Measurements from ENCODE around the gene SLC12A8.

The SLC12A8 gene

DNA sequence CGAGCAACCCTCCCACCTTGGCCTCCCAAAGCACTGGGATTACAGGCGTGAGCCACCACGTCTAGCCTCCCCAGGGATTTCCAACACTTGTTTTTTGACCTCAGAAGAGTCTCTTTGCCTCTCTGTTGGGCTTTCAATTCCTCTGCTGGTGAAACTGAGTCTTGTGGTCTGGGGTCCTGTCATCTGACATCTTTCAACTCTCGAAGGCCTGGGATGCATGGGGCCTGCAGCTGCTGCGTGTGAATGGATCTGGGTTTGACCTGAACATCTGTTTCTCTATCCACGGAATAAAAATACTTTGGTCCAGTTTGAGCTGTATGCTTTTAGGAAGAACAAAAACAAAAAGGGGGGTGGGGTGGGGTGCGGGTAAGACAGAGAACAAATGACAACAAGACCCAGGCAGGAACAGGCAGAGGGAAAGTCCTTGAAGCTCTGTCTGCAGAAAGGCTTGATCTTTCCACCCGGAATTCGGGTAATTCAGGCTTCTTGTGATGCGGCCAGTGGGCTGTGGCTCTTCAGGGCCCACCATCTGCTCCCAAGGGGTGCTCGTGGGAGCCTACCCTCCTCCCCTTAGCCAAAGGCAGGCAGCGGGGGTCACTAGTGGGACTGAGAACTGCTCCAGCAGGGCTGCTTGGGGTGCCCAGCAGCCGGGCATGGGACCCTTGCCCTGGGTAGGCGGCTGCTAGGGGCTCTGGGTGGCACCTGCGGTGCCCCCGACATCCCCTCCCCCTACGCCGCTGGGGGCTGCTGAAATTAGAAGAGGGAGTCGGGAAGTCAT, 71.5 kb downstream of the SLC12A8 start:
- DNase-seq: no peak
- Histone ChIP-seq H3K9me3 (no peaks in the 10 kb centered on the region), H3K27me3 (no peaks in the 10 kb centered on the region), H3K4me1 (no peaks in the 10 kb centered on the region), H3K36me3 (no peaks in the 10 kb centered on the region), H3K4me3 (ENCODE audit: low read depth, low read length) (no peak overlapping the region)
- no peak for TF ChIP-seq CTCF (IDR thresholded peaks at IDR 0.05; ENCODE audit: low read depth, low read length)

DNA sequence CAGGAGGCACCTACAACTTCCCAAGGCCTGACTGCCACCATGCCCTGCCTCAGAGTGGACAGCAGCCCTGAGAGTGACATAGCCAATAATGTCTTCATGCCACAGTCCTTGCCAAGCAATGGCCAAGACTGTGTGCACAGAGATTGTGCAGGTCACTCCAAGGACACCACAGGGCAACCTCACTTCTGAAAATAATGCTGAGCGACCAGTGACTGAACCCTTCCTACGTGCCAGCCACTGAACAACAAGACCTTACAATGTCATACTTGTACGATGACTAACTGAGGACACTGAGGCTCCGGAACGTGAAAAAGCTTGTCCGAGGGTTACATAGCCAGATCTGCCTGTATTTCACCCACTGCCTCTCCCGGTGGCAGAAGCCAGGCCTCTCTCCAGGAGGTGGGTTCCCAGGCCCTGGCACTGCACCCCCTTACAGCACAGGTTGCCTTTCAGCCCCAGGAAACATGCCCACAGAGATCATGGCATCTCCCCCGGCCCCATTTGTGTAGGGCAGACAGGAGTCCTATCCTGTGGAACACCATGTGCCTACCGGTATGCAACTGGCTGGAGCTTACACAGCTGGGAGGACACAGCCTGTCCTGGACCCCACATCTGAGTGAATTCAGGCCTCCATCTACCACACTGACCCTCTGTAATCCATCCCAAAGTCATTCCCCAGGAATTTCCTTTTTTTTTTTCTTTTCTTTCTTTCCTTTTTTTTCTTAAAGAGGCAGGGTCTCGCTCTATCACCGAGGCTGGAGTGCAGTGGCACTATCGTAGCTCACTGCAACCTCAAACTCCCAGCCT, 72.3 kb downstream of the SLC12A8 start:
- no peak for TF ChIP-seq CTCF (IDR thresholded peaks at IDR 0.05; ENCODE audit: low read depth, low read length)
- H3K36me3 ChIP-seq: no peaks in the 10 kb centered on the region
- H3K4me3 ChIP-seq (ENCODE audit: low read depth, low read length): no peak overlapping the region
- H3K9me3 ChIP-seq: no peaks in the 10 kb centered on the region
- no peak for DNase-seq
- no peaks in the 10 kb centered on the region for H3K27me3 ChIP-seq
- H3K4me1 ChIP-seq: no peaks in the 10 kb centered on the region

DNA sequence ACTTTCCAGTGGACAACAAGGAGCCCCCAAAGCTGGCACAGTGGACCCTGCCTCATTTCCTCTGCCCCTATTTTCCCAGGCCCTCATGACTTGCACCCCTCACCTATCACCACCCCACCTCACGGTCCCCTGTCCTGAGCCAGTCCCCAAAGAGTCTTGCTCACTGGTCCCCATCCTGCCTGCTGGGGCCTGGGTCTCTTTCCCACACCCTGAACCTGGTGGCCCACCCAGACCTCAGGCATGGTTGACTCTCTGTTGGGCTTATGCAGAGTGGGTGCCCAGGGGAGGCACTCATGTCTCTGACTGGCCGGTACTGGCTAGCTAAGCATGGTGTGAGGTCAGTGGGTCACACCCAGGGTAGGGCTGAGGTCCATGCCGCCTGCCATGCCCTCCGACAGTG, 73.2 kb downstream of the SLC12A8 start:
- no peak for DNase-seq
- TF ChIP-seq CTCF (IDR thresholded peaks at IDR 0.05; ENCODE audit: low read depth, low read length): no peak
- Histone ChIP-seq H3K27me3 (no peaks in the 10 kb centered on the region), H3K4me3 (ENCODE audit: low read depth, low read length) (no peak overlapping the region), H3K36me3 (no peaks in the 10 kb centered on the region), H3K9me3 (no peaks in the 10 kb centered on the region), H3K4me1 (no peaks in the 10 kb centered on the region)

DNA sequence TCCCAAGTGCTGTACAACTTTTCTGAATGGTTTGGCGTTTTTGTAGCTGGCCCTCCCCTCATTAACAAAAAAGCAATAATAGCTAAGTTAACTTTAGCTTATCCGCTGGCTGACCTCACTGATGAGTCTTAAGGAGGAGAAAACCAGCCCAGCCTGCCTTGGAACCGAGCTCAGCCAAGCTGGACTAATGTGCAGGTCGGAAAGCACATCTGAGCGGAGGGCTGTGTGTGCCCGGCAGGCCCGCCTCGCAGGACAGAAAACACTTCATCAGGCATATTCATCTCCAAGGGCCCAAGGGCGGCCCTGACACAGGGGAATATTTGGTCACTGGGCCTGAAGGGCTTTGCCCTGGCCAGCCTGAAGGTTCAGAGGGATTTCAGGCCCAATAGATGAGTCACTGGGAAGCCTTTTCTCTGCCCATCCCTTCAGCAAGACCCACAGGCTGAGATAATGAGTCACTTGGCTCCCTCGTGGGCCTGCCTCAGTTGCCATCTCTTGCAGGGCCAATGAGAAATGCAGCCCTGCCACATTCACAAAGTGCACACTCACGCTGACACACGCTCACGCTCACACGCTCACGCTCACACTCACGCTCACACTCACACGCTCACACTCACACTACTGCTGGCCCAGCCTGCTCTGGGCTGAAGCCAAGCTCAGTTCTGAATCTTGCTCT, 75.1 kb downstream of the SLC12A8 start:
- no peak for TF ChIP-seq CTCF (IDR thresholded peaks at IDR 0.05; ENCODE audit: low read depth, low read length)
- Histone ChIP-seq H3K4me1 (no peaks in the 10 kb centered on the region), H3K36me3 (no peaks in the 10 kb centered on the region), H3K4me3 (ENCODE audit: low read depth, low read length) (no peak overlapping the region), H3K9me3 (no peaks in the 10 kb centered on the region), H3K27me3 (no peaks in the 10 kb centered on the region)
- DNase-seq: no peak

DNA sequence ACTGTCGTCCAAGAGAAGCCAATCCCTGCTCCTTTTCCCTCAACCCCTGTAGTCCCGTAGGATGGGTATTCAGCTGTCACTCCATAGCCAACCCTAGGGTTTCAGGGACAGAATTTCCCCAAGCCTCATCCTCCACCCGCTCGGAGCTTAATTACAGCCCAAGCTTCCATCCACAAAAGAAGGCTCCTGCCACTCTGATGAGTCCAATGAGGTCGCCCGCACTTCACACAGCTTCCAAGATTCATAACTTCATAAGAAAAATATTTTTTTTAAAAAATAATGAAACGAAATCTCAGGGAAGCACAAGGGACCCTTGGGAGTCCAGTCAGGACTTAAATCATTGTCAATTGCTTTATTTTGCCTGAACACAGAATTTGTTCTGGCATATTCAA, 75.6 kb downstream of the SLC12A8 start:
- no peak for DNase-seq
- H3K27me3 ChIP-seq: no peaks in the 10 kb centered on the region
- H3K4me1 ChIP-seq: no peaks in the 10 kb centered on the region
- H3K4me3 ChIP-seq (ENCODE audit: low read depth, low read length): no peak overlapping the region
- H3K9me3 ChIP-seq: no peaks in the 10 kb centered on the region
- H3K36me3 ChIP-seq: no peaks in the 10 kb centered on the region
- no peak for TF ChIP-seq CTCF (IDR thresholded peaks at IDR 0.05; ENCODE audit: low read depth, low read length)
